Measurements from ENCODE around the gene OR10W1.

- TF ChIP-seq, protein P1, sequence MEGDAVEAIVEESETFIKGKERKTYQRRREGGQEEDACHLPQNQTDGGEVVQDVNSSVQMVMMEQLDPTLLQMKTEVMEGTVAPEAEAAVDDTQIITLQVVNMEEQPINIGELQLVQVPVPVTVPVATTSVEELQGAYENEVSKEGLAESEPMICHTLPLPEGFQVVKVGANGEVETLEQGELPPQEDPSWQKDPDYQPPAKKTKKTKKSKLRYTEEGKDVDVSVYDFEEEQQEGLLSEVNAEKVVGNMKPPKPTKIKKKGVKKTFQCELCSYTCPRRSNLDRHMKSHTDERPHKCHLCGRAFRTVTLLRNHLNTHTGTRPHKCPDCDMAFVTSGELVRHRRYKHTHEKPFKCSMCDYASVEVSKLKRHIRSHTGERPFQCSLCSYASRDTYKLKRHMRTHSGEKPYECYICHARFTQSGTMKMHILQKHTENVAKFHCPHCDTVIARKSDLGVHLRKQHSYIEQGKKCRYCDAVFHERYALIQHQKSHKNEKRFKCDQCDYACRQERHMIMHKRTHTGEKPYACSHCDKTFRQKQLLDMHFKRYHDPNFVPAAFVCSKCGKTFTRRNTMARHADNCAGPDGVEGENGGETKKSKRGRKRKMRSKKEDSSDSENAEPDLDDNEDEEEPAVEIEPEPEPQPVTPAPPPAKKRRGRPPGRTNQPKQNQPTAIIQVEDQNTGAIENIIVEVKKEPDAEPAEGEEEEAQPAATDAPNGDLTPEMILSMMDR (IDR thresholded peaks at IDR 0.05): no peak
- TF ChIP-seq EP300 (IDR thresholded peaks at IDR 0.05; ENCODE audit: low read depth) (no peak), POLR2A (IDR thresholded peaks at IDR 0.05) (no peak)
Observed at GRCh38 chr11:58259983-58260382, 8.1 kb downstream of the OR10W1 start.

All from transverse colon (tissue), 3 donors.